SK-N-SH treated with all-trans-retinoic acid at 6 μM for 48 hours (cell line): ENCODE data around the gene ADGRV1.

ENCODE experiments used
- ATAC-seq: fragments of 200-7000 bp; cut with Tn5 transposase; 3 replicates; pipeline ENCODE4 v1.9.1; 2020; ENCODE audit warnings: mild to moderate bottlenecking, moderate library complexity
- ARNTL ChIP-seq: fragments of 450-650 bp; formaldehyde crosslinking; IDR thresholded peaks from 2 replicates; pipeline ENCODE4 v1.5.0; 2020; ENCODE audit warnings: low read depth, mild to moderate bottlenecking, moderate library complexity, borderline replicate concordance
- BACH2 ChIP-seq: fragments of 250-450 bp; sonication (Bioruptor Pico); IDR thresholded peaks from 2 replicates; pipeline ENCODE4 v1.9.0; 2021; ENCODE audit warnings: mild to moderate bottlenecking, borderline replicate concordance
- CSDC2 ChIP-seq: fragments of 250-450 bp; sonication (Bioruptor Pico); IDR thresholded peaks from 2 replicates; pipeline ENCODE4 v1.5.0; 2020; ENCODE audit warnings: mild to moderate bottlenecking, moderate library complexity
- ESRRG ChIP-seq: fragments of 250-450 bp; sonication (Bioruptor Pico); IDR thresholded peaks from 2 replicates; pipeline ENCODE4 v1.6.1; 2021; ENCODE audit warnings: mild to moderate bottlenecking
- GLIS3 ChIP-seq: fragments of 250-450 bp; sonication (Bioruptor Pico); IDR thresholded peaks from 2 replicates; pipeline ENCODE4 v1.5.0; 2020; ENCODE audit warnings: mild to moderate bottlenecking, moderate library complexity
- ISL1 ChIP-seq: fragments of 250-450 bp; sonication (Bioruptor Pico); IDR thresholded peaks from 2 replicates; pipeline ENCODE4 v2.1.2; 2022; ENCODE audit warnings: mild to moderate bottlenecking, moderate library complexity
- OSR1 ChIP-seq: fragments of 250-450 bp; sonication (Bioruptor Pico); IDR thresholded peaks from 2 replicates; pipeline ENCODE4 v1.8.0; 2022; ENCODE audit warnings: moderate library complexity, mild to moderate bottlenecking, inconsistent platforms
- POU6F1 ChIP-seq: fragments of 250-450 bp; sonication (Bioruptor Pico); IDR thresholded peaks from 2 replicates; pipeline ENCODE4 v1.8.0; 2021; ENCODE audit warnings: low read depth, mild to moderate bottlenecking, moderate library complexity, borderline replicate concordance
- PPARA ChIP-seq: fragments of 250-450 bp; sonication (Bioruptor Pico); IDR thresholded peaks from 2 replicates; pipeline ENCODE4 v1.5.0; 2020; ENCODE audit warnings: mild to moderate bottlenecking, borderline replicate concordance
- RARB ChIP-seq: fragments of 250-450 bp; sonication (Bioruptor Pico); IDR thresholded peaks from 2 replicates; pipeline ENCODE4 v1.8.0; 2021; ENCODE audit warnings: mild to moderate bottlenecking, moderate library complexity
- SNAI2 ChIP-seq: fragments of 250-450 bp; sonication (Bioruptor Pico); IDR thresholded peaks from 2 replicates; pipeline ENCODE4 v1.5.0; 2020; ENCODE audit warnings: mild to moderate bottlenecking, moderate library complexity
- TCF4 ChIP-seq: fragments of 250-450 bp; sonication (Bioruptor Pico); IDR thresholded peaks from 2 replicates; pipeline ENCODE4 v1.8.0; 2021; ENCODE audit warnings: mild to moderate bottlenecking, moderate library complexity, borderline replicate concordance
- TOX ChIP-seq: fragments of 250-450 bp; sonication (Bioruptor Pico); IDR thresholded peaks from 2 replicates; pipeline ENCODE4 v1.8.0; 2021; ENCODE audit warnings: mild to moderate bottlenecking, moderate library complexity, borderline replicate concordance
- TSHZ2 ChIP-seq: fragments of 250-450 bp; sonication (Bioruptor Pico); IDR thresholded peaks from 2 replicates; pipeline ENCODE4 v1.5.0; 2020; ENCODE audit warnings: mild to moderate bottlenecking, moderate library complexity
- ZC3H10 ChIP-seq: fragments of 250-450 bp; sonication (Bioruptor Pico); IDR thresholded peaks from 2 replicates; pipeline ENCODE4 v1.5.1; 2021; ENCODE audit warnings: mild to moderate bottlenecking, moderate library complexity
- ZFP3 ChIP-seq: fragments of 250-450 bp; sonication (Bioruptor Pico); IDR thresholded peaks from 2 replicates; pipeline ENCODE4 v1.5.0; 2020; ENCODE audit warnings: mild to moderate bottlenecking, moderate library complexity
- ZNF70 ChIP-seq: fragments of 450-650 bp; formaldehyde crosslinking; IDR thresholded peaks from 2 replicates; pipeline ENCODE4 v1.5.0; 2020; ENCODE audit warnings: mild to moderate bottlenecking, moderate library complexity
- ZNF8 ChIP-seq: fragments of 450-650 bp; formaldehyde crosslinking; IDR thresholded peaks from 2 replicates; pipeline ENCODE4 v1.5.0; 2020; ENCODE audit warnings: mild to moderate bottlenecking, moderate library complexity
- TF ChIP-seq, protein P1 (sequence below): fragments of 250-450 bp; sonication (Bioruptor Pico); IDR thresholded peaks from 2 replicates; pipeline ENCODE4 v1.5.1; 2020; ENCODE audit warnings: low read depth, mild to moderate bottlenecking, moderate library complexity
- TF ChIP-seq, protein P2 (sequence below): fragments of 250-450 bp; sonication (Bioruptor Pico); IDR thresholded peaks from 2 replicates; pipeline ENCODE4 v1.5.1; 2021; ENCODE audit warnings: mild to moderate bottlenecking, moderate library complexity

The ADGRV1 gene

DNA sequence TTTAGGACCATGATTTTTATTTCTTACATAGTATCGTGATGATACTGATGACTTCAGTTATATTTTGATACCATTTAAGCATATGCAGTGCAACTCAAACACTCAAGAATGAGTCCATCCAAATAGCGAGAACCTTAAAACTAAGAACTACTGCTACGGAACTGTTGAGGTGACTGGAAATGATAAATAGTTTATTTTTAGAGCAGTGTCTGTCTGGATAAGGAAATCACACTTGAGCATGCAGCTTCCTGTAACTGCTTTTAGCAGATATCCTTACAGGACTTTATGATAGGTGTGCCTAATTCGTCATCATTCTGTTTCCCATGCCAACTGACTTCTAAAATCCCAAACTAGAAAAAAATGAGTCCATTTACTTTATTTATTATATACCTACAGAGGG lies 85.5 kb downstream of the ADGRV1 start:
- TF ChIP-seq ZNF8 (no peak), PPARA (CRISPR knock-in tag) (no peak), ESRRG (no peak)
- TF ChIP-seq, protein P1, sequence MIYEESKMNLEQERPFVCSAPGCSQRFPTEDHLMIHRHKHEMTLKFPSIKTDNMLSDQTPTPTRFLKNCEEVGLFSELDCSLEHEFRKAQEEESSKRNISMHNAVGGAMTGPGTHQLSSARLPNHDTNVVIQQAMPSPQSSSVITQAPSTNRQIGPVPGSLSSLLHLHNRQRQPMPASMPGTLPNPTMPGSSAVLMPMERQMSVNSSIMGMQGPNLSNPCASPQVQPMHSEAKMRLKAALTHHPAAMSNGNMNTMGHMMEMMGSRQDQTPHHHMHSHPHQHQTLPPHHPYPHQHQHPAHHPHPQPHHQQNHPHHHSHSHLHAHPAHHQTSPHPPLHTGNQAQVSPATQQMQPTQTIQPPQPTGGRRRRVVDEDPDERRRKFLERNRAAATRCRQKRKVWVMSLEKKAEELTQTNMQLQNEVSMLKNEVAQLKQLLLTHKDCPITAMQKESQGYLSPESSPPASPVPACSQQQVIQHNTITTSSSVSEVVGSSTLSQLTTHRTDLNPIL (CRISPR knock-in tag): no peak
- TF ChIP-seq, all 23 proteins: peak for 0
- ATAC-seq: no peak

- ATAC-seq: no peak
- no peak for TF ChIP-seq GLIS3 (CRISPR knock-in tag)
- TF ChIP-seq ZFP3 (CRISPR knock-in tag): no peak
- TF ChIP-seq, protein P1 (CRISPR knock-in tag): no peak
- TF ChIP-seq, protein P2, sequence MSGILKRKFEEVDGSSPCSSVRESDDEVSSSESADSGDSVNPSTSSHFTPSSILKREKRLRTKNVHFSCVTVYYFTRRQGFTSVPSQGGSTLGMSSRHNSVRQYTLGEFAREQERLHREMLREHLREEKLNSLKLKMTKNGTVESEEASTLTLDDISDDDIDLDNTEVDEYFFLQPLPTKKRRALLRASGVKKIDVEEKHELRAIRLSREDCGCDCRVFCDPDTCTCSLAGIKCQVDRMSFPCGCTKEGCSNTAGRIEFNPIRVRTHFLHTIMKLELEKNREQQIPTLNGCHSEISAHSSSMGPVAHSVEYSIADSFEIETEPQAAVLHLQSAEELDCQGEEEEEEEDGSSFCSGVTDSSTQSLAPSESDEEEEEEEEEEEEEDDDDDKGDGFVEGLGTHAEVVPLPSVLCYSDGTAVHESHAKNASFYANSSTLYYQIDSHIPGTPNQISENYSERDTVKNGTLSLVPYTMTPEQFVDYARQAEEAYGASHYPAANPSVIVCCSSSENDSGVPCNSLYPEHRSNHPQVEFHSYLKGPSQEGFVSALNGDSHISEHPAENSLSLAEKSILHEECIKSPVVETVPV: no peak
- TF ChIP-seq TOX (CRISPR knock-in tag): no peak
- no peak for TF ChIP-seq CSDC2 (CRISPR knock-in tag)
- no peak for TF ChIP-seq ZNF70 (CRISPR knock-in tag)
- no peak for TF ChIP-seq TSHZ2
- TF ChIP-seq PPARA (CRISPR knock-in tag): no peak
- no peak for TF ChIP-seq TCF4 (CRISPR knock-in tag)
- TF ChIP-seq ZNF8: no peak
- TF ChIP-seq OSR1 (CRISPR knock-in tag): no peak
- no peak for TF ChIP-seq RARB (CRISPR knock-in tag)
- TF ChIP-seq ISL1: no peak
- TF ChIP-seq SNAI2 (CRISPR knock-in tag): no peak
Observed at GRCh38 chr5:90645024-90645610, 86.5 kb downstream of the ADGRV1 start.

- ATAC-seq: no peak
- TF ChIP-seq POU6F1: no peak
- TF ChIP-seq ZFP3 (CRISPR knock-in tag): no peak
- no peak for TF ChIP-seq GLIS3 (CRISPR knock-in tag)
- TF ChIP-seq, protein P1 (CRISPR knock-in tag): no peak
- TF ChIP-seq, protein P2: no peak
- no peak for TF ChIP-seq RARB (CRISPR knock-in tag)
- TF ChIP-seq ZNF8: no peak
- no peak for TF ChIP-seq ESRRG
- no peak for TF ChIP-seq TSHZ2
- no peak for TF ChIP-seq ZC3H10
- TF ChIP-seq OSR1 (CRISPR knock-in tag): no peak
- no peak for TF ChIP-seq BACH2
- no peak for TF ChIP-seq ZNF70 (CRISPR knock-in tag)
- TF ChIP-seq TOX (CRISPR knock-in tag): no peak
- TF ChIP-seq ARNTL: no peak
Observed at GRCh38 chr5:90650767-90651166, 92.2 kb downstream of the ADGRV1 start.
